ENCODE results near the gene RASA4B.
"Not testable (repeated sequence)": the region's sequence is repeated elsewhere in the genome, so short reads cannot be mapped to it uniquely, and the experiment has no call there.

RASA4B gene

GRCh38 chr7:102472126-102473041, 45.2 kb downstream of the RASA4B start:
- DNase-seq: no peak

GRCh38 chr7:102471791-102472125, 45.8 kb downstream of the RASA4B start:
- DNase-seq: no peak

- no peak for DNase-seq
Observed at GRCh38 chr7:102469972-102470825, 47.4 kb downstream of the RASA4B start.

- DNase-seq: no peak
Observed at GRCh38 chr7:102469351-102469971, 48.1 kb downstream of the RASA4B start.

- no peak for DNase-seq
Observed at GRCh38 chr7:102468478-102469350, 48.9 kb downstream of the RASA4B start.

- no peak for DNase-seq
Observed at GRCh38 chr7:102467581-102468477, 49.7 kb downstream of the RASA4B start.

GRCh38 chr7:102466097-102466496, 51.5 kb downstream of the RASA4B start:
- no peak for DNase-seq

GRCh38 chr7:102464577-102465280, 52.8 kb downstream of the RASA4B start, which contains the start of the genes ALKBH4 and LRWD1:
TSS of gene ALKBH4 (minus strand) at chr7:102464863. CDS start at chr7:102464836, 27 bp downstream.
TSS of gene LRWD1 (plus strand) at chr7:102464984. CDS start at chr7:102465081, 97 bp downstream.
- peak; percentile 83 to 94 (median 89) for DNase-seq

- DNase-seq: peak in 1 of 4 experiments; percentile 41
Observed at GRCh38 chr7:102463841-102464576, 53.6 kb downstream of the RASA4B start.

GRCh38 chr7:102460467-102460866, 57.1 kb downstream of the RASA4B start:
- no peak for DNase-seq

- no peak for DNase-seq
Observed at GRCh38 chr7:102459221-102459844, 58.2 kb downstream of the RASA4B start.

- DNase-seq: no peak
Observed at GRCh38 chr7:102457352-102457924, 60.1 kb downstream of the RASA4B start.

GRCh38 chr7:102456327-102456726, 61.2 kb downstream of the RASA4B start:
- DNase-seq: no peak

- no peak for DNase-seq
Observed at GRCh38 chr7:102455596-102455995, 62.0 kb downstream of the RASA4B start.

- not testable (repeated sequence) for DNase-seq
Observed at GRCh38 chr7:102454932-102455331, 62.6 kb downstream of the RASA4B start.

- no peak for DNase-seq
Observed at GRCh38 chr7:102454468-102454867, 63.1 kb downstream of the RASA4B start.

GRCh38 chr7:102453319-102453718, 64.3 kb downstream of the RASA4B start:
- DNase-seq: no peak

- no peak for DNase-seq
Observed at GRCh38 chr7:102452451-102452850, 65.1 kb downstream of the RASA4B start.

All from activated naive CD4-positive, alpha-beta T cell (primary cell).